ENCODE measurements around the gene PRKACB. TPM values are rescaled to one million over a fixed set of nuclear protein-coding genes. Genes with fewer than 3 reads are reported as not detected.

The PRKACB gene
- total RNA-seq, 3 donors from 2014 or later, result 14.6 to 17.4 (median 15.0) TPM

DNA sequence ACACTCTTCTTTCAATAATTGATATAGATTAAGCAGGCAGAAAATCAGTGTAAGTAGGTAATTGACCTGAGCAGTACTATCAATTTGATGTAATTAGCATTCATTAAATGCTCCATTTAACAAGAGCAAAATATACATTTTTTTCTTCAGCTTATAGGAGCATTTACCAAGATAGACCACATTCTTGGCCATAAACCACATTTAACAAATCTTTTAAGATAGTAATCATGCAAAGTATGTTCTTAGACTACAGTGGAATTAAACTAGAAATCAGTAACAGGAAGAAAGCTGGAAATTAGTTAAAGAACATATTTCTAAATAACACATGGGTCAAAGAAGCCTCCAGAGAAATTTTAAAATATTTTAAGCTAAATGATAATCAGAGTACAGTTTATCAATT, 8.7 kb upstream of the PRKACB start:
- H3K36me3 Mint-ChIP-seq (ENCODE audit: insufficient read depth), result no peaks in the 10 kb centered on the region
- DNase-seq, result no peak
- peaks cover 12% of the 10 kb centered on the region for H3K4me1 Mint-ChIP-seq (ENCODE audit: low read depth)
- peaks cover 6% of the 10 kb centered on the region for H3K9me3 Mint-ChIP-seq
- no peak for ATAC-seq
- no peak overlapping the region for H3K4me3 Mint-ChIP-seq
- H3K27me3 Mint-ChIP-seq (ENCODE audit: low read depth), result no peaks in the 10 kb centered on the region

DNA sequence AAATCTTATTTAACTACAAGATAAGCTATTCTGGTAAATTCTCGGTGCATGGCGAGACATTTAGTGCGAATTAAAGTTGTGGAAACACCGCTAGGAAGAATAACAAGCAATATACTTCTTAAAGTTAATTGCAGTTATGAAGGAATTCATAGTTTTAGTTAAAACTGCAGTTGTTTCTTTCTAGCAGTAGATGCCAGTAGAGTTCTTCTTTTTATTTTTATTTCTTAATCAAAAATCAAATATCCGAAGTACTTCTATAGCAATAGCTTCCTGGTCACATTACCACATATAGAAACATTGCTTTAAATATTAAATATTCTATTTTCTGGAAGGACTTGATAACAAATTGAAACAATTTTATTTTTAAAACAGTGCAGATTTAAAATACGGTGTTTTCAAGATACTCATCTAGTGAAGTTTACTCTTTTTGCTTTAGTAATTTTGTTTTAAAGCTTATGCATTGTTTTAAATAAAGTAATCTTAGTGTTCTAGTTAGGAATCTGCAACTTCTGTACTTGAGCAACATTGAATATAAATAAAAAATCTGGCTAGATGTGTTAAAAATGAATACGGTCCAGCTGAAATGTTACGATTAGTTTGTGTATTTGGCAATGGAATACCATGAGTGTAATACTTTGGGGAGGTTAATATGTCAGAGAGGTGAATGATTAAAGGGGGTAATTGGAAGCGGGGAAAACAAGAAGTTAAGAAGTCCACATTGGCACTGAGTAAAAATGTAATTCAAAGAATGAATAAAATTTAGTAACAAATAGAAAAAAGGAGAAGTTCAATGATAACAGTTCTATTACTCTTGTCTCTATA, 2.7 kb upstream of the PRKACB start:
- Mint-ChIP-seq H3K4me3 (no peak overlapping the region), H3K36me3 (ENCODE audit: insufficient read depth) (no peaks in the 10 kb centered on the region), H3K27me3 (ENCODE audit: low read depth) (no peaks in the 10 kb centered on the region), H3K4me1 (ENCODE audit: low read depth) (peaks cover 39% of the 10 kb centered on the region), H3K9me3 (no peaks in the 10 kb centered on the region)
- no peak for ATAC-seq
- no peak for DNase-seq

DNA sequence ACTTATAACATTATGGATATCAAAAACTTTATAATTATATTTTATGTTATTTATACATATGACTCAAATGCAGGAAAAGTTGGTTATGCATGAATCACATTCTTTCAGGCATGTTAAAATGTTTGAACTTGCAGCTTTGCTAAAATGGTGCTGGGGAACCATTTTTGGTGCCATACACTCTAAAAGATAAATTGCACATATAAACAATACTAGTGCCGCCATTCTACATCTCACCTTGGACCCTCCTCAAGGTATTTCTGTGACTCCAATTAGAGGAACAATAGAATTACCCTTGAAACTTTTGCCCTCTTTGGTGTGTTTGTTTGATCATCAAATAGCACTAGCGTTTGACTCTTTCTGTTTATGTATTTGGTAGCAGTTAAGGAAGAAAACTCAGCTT, 997 bp downstream of the PRKACB start:
- ATAC-seq (no peak), DNase-seq (no peak)
- Mint-ChIP-seq H3K4me3 (peak overlapping the region; percentile 87), H3K9me3 (no peaks in the 10 kb centered on the region), H3K36me3 (ENCODE audit: insufficient read depth) (no peaks in the 10 kb centered on the region), H3K27me3 (ENCODE audit: low read depth) (no peaks in the 10 kb centered on the region), H3K4me1 (ENCODE audit: low read depth) (peaks cover 65% of the 10 kb centered on the region)

DNA sequence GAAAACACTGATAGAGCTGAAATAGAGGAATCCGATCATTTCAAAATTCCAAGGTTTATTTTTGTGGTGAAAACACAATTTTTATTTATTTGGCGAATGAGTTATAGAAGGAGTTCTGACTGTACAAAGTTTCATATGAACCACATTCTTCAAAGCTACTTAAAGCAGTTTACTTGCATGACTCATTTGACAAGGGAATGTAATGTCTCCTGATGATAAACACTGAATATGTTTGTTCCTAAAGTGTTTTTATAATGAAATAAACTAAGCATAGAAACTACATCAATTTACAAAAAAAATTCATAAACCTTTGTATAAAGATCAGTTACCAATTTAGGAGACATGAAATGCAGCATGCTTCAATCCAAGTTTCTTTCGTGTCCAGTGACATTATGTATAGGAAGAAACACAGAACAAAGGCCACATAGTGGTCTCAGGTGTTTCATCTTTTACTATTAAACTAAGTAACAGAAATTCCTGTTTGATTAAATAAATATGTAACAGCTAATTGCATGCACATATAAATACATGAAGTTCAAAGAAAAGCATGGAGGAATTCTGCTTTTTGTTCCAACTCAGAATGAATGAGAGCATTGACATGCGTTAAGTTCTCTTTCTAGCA, 2.5 kb downstream of the PRKACB start:
- peak overlapping the region; percentile 87 for H3K4me3 Mint-ChIP-seq
- no peaks in the 10 kb centered on the region for H3K9me3 Mint-ChIP-seq
- peaks cover 5% of the 10 kb centered on the region for H3K36me3 Mint-ChIP-seq (ENCODE audit: insufficient read depth)
- no peaks in the 10 kb centered on the region for H3K27me3 Mint-ChIP-seq (ENCODE audit: low read depth)
- peaks cover 74% of the 10 kb centered on the region for H3K4me1 Mint-ChIP-seq (ENCODE audit: low read depth)
- ATAC-seq (peak; percentile 76 to 78), DNase-seq (no peak)

DNA sequence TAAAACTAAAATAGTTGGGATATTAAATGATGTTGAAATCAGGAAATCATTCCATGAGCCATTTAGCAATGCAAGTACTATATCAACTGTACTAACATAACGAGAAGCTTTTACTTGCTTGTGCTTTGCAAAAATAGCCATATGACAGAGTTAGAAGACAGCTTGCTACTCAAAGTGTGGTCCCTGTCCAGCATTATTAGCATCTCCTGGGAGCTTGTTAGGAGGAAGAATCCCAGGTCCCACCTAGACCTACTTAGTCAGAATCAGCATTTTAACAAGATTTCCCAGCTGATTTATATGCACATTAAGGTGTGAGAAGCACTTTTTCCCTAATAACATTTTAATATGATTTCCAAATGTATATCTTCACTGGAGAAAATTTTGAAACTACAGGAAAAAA, 4.7 kb downstream of the PRKACB start:
- Mint-ChIP-seq H3K9me3 (no peaks in the 10 kb centered on the region), H3K4me1 (ENCODE audit: low read depth) (peaks cover 79% of the 10 kb centered on the region), H3K27me3 (ENCODE audit: low read depth) (no peaks in the 10 kb centered on the region), H3K4me3 (no peak overlapping the region), H3K36me3 (ENCODE audit: insufficient read depth) (peaks cover 19% of the 10 kb centered on the region)
- no peak for ATAC-seq
- DNase-seq, result no peak

DNA sequence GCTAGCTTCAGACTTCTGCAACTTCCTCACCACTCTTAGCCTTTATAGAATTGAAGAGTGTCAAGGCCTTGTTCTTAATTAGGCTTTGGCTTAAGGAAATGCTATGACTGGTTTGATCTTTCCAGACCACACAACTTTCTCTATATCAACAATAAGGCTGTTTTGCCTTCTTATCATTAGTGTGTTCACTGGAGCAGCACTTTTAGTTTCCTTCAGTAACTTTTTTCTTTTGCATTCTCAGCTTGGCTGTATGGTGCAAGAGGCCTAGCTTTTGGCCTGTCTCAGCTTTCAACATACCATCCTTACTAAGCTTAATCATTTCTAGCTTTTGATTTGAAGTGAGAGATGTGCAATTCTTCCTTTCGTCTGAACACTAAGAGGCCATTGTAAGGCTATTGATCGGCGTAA, 8.6 kb downstream of the PRKACB start:
- H3K36me3 Mint-ChIP-seq (ENCODE audit: insufficient read depth), result peaks cover 26% of the 10 kb centered on the region
- DNase-seq (no peak), ATAC-seq (peak; percentile 81)
- no peaks in the 10 kb centered on the region for H3K27me3 Mint-ChIP-seq (ENCODE audit: low read depth)
- peaks cover 84% of the 10 kb centered on the region for H3K4me1 Mint-ChIP-seq (ENCODE audit: low read depth)
- peak overlapping the region; percentile 0 for H3K4me3 Mint-ChIP-seq
- no peaks in the 10 kb centered on the region for H3K9me3 Mint-ChIP-seq

DNA sequence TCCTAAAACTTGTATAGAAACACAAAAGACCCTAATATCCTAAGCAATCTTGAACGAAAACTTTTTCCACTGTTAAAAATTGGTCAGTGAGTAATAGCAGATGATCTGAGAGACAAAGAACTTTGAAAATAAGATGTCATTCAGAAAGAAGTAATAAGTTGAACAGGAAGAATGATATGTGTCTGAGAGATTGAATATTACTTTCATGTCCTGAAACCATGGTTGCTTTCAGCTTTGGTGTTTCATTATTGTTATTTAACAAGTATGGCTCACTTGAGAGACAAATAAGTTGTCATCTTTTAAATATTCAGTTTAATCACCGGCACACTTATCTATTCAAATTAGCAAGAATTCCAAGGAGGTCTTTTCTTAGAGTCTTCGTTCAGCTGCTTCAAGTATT, 11.4 kb downstream of the PRKACB start:
- H3K36me3 Mint-ChIP-seq (ENCODE audit: insufficient read depth), result peaks cover 35% of the 10 kb centered on the region

DNA sequence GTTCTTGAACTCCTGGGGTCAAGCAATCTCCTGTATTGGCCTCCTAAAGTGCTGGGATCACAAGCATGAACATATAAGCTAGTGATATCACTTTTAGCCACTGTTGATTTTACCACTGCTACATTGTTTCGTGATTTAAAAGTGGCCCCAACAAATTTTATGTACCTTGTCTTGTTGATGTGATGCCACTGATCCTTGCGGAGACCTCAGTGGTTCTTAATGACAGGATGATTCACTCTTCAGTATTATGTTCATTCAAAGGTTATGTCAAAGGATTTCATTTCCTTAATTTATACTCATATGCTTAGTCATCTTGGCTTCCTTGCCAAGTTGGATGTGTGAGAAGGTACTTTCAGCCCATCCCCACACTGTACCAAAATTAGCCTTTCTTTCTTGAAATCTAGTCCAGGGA, 12.1 kb downstream of the PRKACB start:
- H3K4me1 Mint-ChIP-seq (ENCODE audit: low read depth), result peaks cover 85% of the 10 kb centered on the region
- peak; percentile 29 to 45 for ATAC-seq
- DNase-seq, result no peak
- peaks cover 31% of the 10 kb centered on the region for H3K36me3 Mint-ChIP-seq (ENCODE audit: insufficient read depth)
- peak overlapping the region; percentile 55 for H3K4me3 Mint-ChIP-seq
- no peaks in the 10 kb centered on the region for H3K9me3 Mint-ChIP-seq
- no peaks in the 10 kb centered on the region for H3K27me3 Mint-ChIP-seq (ENCODE audit: low read depth)

More for the DNA sequence above, 11.4 kb downstream of the PRKACB start:
- DNase-seq (no peak), ATAC-seq (peak; percentile 47 to 55)
- Mint-ChIP-seq H3K4me3 (peak overlapping the region; percentile 55), H3K4me1 (ENCODE audit: low read depth) (peaks cover 85% of the 10 kb centered on the region), H3K27me3 (ENCODE audit: low read depth) (no peaks in the 10 kb centered on the region), H3K9me3 (no peaks in the 10 kb centered on the region)

DNA sequence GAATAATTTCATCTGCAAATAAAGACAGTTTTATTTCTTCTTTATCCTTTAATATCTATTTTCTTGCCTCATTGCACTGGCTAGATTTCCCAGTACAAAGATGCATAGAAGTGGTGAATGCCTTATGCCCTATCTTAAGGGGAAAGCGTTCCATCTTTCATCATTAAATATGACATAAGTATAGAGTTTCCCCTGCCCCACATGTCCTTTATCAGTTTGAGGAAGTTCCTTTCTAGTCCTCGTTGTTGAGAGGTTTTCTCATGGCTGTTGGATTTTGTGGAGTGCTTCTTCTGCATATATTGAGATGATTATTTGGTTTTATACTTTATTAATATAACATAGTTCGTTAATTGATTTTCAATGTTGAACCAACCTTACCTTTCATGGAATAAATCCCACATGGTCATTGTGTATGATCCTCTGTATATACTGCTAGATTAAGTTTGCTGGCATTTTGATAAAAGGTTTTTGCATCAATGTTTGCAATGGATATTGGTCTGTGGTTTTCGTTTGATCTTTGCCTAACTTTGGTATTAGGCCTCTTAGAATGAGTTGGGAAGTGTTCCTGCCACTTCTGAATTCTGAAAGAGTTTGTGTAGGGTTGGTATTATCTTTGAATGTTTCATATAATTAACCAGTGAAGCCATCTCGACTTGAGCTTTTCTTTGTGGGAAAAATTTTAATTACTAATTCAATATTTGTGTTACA, 15.6 kb downstream of the PRKACB start:
- no peak overlapping the region for H3K4me3 Mint-ChIP-seq
- no peak for ATAC-seq
- H3K9me3 Mint-ChIP-seq, result no peaks in the 10 kb centered on the region
- no peaks in the 10 kb centered on the region for H3K27me3 Mint-ChIP-seq (ENCODE audit: low read depth)
- no peak for DNase-seq
- H3K36me3 Mint-ChIP-seq (ENCODE audit: insufficient read depth), result peaks cover 15% of the 10 kb centered on the region
- H3K4me1 Mint-ChIP-seq (ENCODE audit: low read depth), result peaks cover 79% of the 10 kb centered on the region

DNA sequence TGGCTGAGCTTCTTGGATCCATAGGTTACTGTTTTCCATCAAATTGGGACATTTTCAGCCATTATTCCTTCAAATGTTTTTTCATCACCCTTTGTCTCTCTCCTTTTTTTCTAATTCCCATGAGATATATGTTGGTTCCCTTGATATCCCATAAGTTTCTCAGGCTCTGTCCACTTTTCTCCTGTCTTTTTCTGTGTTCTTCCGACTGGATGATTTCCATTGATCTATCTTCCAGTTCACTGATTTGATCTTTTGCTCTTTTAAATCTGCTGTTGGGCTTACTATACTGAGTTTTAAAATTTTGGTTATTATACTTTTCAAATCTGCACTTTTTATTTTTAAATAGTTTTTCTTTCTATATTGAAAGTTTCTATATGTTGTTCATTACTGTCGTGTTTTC, 18.2 kb downstream of the PRKACB start:
- H3K4me1 Mint-ChIP-seq (ENCODE audit: low read depth), result peaks cover 69% of the 10 kb centered on the region
- no peaks in the 10 kb centered on the region for H3K9me3 Mint-ChIP-seq
- ATAC-seq (no peak), DNase-seq (no peak)
- no peaks in the 10 kb centered on the region for H3K27me3 Mint-ChIP-seq (ENCODE audit: low read depth)
- H3K4me3 Mint-ChIP-seq, result peak overlapping the region; percentile 34
- peaks cover 14% of the 10 kb centered on the region for H3K36me3 Mint-ChIP-seq (ENCODE audit: insufficient read depth)

DNA sequence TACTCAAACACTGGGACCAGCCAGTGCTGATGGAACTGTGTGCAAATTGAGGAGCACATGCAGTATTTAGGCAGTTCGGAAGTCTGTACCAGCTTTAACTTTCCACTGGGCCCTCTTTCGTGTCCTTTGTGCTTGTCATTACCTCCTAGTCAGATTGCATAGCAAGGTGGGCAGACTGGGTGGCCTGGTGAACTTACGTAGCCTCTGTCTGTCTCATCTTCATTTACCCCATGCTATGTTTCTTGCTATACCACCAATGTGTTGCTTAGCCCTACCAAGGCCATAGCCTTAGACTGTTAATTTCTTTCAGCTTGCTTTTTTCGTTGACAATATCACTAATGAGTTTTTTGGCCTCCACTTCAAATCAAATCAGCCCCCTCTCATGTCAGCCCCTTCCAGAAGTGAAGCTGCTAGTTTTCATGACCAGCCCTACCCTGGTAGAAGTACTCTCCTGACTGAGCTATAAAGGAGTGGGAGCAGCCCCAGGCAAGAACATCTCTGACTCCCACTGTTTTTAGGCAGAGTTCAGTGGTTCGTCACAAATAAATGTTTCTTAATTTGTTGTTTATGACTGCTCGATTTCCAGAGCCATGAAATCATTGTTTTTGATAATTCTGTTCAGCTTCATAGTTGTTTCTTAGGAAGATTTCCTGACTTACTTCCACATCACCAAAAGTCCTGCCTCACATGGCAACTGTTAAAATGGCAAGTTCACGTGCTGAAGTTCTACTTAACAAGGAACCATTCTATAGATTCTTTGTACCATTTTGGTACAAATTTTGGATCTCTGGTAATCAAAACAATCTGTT, 19.3 kb downstream of the PRKACB start:
- Mint-ChIP-seq H3K9me3 (no peaks in the 10 kb centered on the region), H3K4me1 (ENCODE audit: low read depth) (peaks cover 67% of the 10 kb centered on the region)

DNA sequence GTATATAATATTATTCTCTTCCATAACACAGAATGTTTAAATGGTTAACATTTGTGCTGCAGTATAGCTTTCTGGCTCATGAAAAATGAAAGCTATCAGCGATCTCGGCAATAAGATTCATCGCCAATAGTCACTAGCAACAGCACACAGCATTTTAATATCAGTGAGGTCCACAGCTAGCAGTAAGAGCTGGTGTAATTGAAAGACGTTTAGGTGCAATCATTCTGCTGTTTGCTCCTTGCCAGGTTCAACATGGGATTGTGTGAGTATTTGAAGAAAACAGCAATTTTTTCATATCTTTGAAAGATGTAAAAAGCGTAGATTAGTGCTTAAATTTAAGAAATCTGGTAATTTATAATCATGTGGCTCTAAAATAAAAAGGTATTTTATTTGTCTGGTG, 20.1 kb downstream of the PRKACB start:
- ATAC-seq (no peak), DNase-seq (no peak)
- Mint-ChIP-seq H3K9me3 (no peaks in the 10 kb centered on the region), H3K4me1 (ENCODE audit: low read depth) (peaks cover 71% of the 10 kb centered on the region), H3K4me3 (peak overlapping the region; percentile 45), H3K27me3 (ENCODE audit: low read depth) (no peaks in the 10 kb centered on the region), H3K36me3 (ENCODE audit: insufficient read depth) (peaks cover 3% of the 10 kb centered on the region)

More for the DNA sequence above, 19.3 kb downstream of the PRKACB start:
- no peaks in the 10 kb centered on the region for H3K27me3 Mint-ChIP-seq (ENCODE audit: low read depth)
- H3K36me3 Mint-ChIP-seq (ENCODE audit: insufficient read depth), result peaks cover 6% of the 10 kb centered on the region
- ATAC-seq (peak; percentile 20 to 53), DNase-seq (no peak)
- H3K4me3 Mint-ChIP-seq, result peak overlapping the region; percentile 60

DNA sequence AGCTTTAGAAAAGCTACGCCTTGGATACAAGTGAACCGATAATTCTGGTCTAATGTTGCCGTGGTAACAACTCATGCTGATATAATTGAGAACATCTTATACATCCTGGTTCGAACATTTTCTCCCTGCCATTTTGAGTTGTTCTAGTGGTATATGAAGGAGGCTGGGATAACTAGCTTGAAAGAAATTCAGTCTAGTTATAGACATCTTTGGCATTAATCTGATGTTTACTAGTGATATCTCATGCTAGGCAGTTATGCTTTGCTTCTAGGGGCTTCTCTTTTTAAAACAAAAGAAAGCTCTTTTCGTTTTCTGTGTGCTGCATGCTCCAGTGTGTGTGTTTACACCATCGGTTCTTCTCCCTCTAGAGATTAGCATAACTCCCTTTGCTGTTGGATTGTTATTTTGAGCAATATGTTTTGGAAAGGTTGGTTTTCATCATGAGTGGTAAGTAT, 20.5 kb downstream of the PRKACB start:
- H3K36me3 Mint-ChIP-seq (ENCODE audit: insufficient read depth), result peaks cover 3% of the 10 kb centered on the region
- H3K4me3 Mint-ChIP-seq, result peak overlapping the region; percentile 45
- ATAC-seq, result no peak
- no peak for DNase-seq
- peaks cover 75% of the 10 kb centered on the region for H3K4me1 Mint-ChIP-seq (ENCODE audit: low read depth)
- H3K9me3 Mint-ChIP-seq, result no peaks in the 10 kb centered on the region
- no peaks in the 10 kb centered on the region for H3K27me3 Mint-ChIP-seq (ENCODE audit: low read depth)

DNA sequence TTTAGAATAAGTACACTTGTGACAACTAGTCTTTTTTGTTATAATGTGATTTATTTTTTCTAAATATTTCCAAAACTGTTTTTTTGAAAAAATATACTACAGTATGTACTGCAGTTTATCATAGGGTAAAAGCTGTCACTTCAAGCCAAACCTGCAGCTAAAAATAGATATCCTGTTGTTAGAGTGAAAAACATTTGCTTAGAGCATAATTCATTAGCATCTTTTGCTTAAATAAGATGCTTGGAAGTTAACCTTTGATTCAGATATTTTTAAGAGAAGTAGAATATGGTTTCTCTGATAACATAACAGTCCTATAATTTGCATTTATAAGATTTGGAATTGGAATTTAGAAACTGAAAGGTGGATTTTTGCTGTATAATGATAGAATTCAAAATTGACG, 21.5 kb downstream of the PRKACB start:
- peaks cover 3% of the 10 kb centered on the region for H3K36me3 Mint-ChIP-seq (ENCODE audit: insufficient read depth)
- DNase-seq (no peak), ATAC-seq (no peak)
- H3K27me3 Mint-ChIP-seq (ENCODE audit: low read depth), result no peaks in the 10 kb centered on the region
- H3K9me3 Mint-ChIP-seq, result no peaks in the 10 kb centered on the region
- H3K4me1 Mint-ChIP-seq (ENCODE audit: low read depth), result peaks cover 76% of the 10 kb centered on the region
- H3K4me3 Mint-ChIP-seq, result peak overlapping the region; percentile 35
